GM12878 (cell line): ENCODE measurements around the gene MPRIP. TPM values are rescaled to one million over a fixed set of nuclear protein-coding genes. Genes with fewer than 3 reads are reported as not detected.

Experiments
- ATAC-seq: fragments of 200-7000 bp; cut with Tn5 transposase; 3 replicates; pipeline ENCODE4 v1.9.1; 2020; ENCODE audit warnings: mild to moderate bottlenecking, moderate library complexity
- BruUV-seq: library from RNA; stranded (reverse); fragments of 400-500 nt; replicated peaks from 2 replicates; lab custom pipeline; 2021; lab: Mats Ljungman, UMichigan
- CTCF ChIA-PET: fragments of 300-600 bp; sonication (Branson Sonifier 250); formaldehyde crosslinking; extraction: SDS; loops from one replicate; lab custom pipeline; 2021; ENCODE audit warnings: inconsistent platforms; lab: Yijun Ruan, JAX
- POLR2A ChIA-PET: fragments of 350-600 bp; formaldehyde crosslinking; extraction: SDS; loops from one replicate; lab custom pipeline; 2021; ENCODE audit warnings: inconsistent platforms; lab: Charles Lee
- RAD21 ChIA-PET: fragments of 300-600 bp; sonication (Branson Sonifier 250); formaldehyde crosslinking; loops from one replicate; lab custom pipeline; 2023; ENCODE audit warnings: antibody characterized with exemption; ENCODE audit not compliant: unreplicated experiment; lab: Charles Lee
- SMC1A ChIA-PET: fragments of 300-600 bp; sonication (Branson Sonifier 250); formaldehyde crosslinking; loops from one replicate; lab custom pipeline; 2023; ENCODE audit not compliant: unreplicated experiment, uncharacterized antibody; lab: Charles Lee
- DNase-seq: peaks from one replicate; pipeline ENCODE4 v3.0.0-alpha.2; 2011; ENCODE audit warnings: low read depth, low spot score
- FAIRE-seq: peaks from 3 replicates; lab custom pipeline; 2011; peaks lifted over from hg19 to GRCh38; lab: Jason Lieb, UNC
- H2AFZ ChIP-seq: 2 replicates; pipeline ENCODE4 v1.6.0; 2011; ENCODE audit warnings: low read depth, low read length, control low read depth; ENCODE audit not compliant: control insufficient read depth
- H3K27ac ChIP-seq: 2 replicates; pipeline ENCODE4 v1.5.1; 2011; ENCODE audit warnings: control low read depth; ENCODE audit not compliant: control insufficient read depth, insufficient read depth
- H3K27me3 ChIP-seq, 2 experiments: replicated peaks in 1 of 2; 2 replicates each; pipeline versions ENCODE4 v1.6.0 to v1.6.1; 2011; ENCODE audit warnings: low read length in 1 of 2; ENCODE audit not compliant: control insufficient read depth in 2 of 2, insufficient read depth in 2 of 2
- H3K36me3 ChIP-seq, 2 experiments: 2 replicates each; pipeline ENCODE4 v1.5.1; 2011; ENCODE audit warnings: low read length in 1 of 2; ENCODE audit not compliant: control insufficient read depth in 2 of 2, insufficient read depth in 2 of 2
- H3K4me1 ChIP-seq: 2 replicates; pipeline ENCODE4 v1.6.1; 2011; ENCODE audit warnings: mild to moderate bottlenecking, low read length, moderate library complexity, mixed read lengths; ENCODE audit not compliant: control insufficient read depth, insufficient read depth
- H3K4me2 ChIP-seq: 2 replicates; pipeline ENCODE4 v1.6.0; 2011; ENCODE audit warnings: control low read depth; ENCODE audit not compliant: control insufficient read depth, insufficient read depth
- H3K4me3 ChIP-seq: fragments of 200-600 bp; sonication (generic); 2 replicates; pipeline ENCODE4 v1.5.1; 2016
- H3K79me2 ChIP-seq: 2 replicates; pipeline ENCODE4 v1.6.0; 2011; ENCODE audit warnings: low read length; ENCODE audit not compliant: control insufficient read depth, insufficient read depth
- H3K9ac ChIP-seq: 2 replicates; pipeline ENCODE4 v1.8.0; 2011; ENCODE audit warnings: low read length, control low read depth, mixed read lengths; ENCODE audit not compliant: control insufficient read depth, insufficient read depth
- H3K9me3 ChIP-seq: replicated peaks from 3 replicates; pipeline ENCODE4 v1.5.1; 2011; ENCODE audit warnings: mild to moderate bottlenecking, low read length; ENCODE audit not compliant: control insufficient read depth, insufficient read depth
- H4K20me1 ChIP-seq: 2 replicates; pipeline ENCODE4 v1.6.0; 2011; ENCODE audit not compliant: control insufficient read depth, insufficient read depth
- ETV6 ChIP-seq, 2 experiments: fragments of 450-650 bp in 1 of 2; IDR thresholded peaks in 1 of 2; conservative IDR thresholded peaks in 1 of 2; 2 replicates each; pipeline ENCODE4 v1.6.1; 2014; ENCODE audit warnings: antibody characterized with exemption in 1 of 2, borderline replicate concordance in 1 of 2, low read depth in 1 of 2, mild to moderate bottlenecking in 1 of 2, moderate library complexity in 1 of 2
- LARP7 ChIP-seq: fragments of 450-650 bp; IDR thresholded peaks from 2 replicates; pipeline ENCODE4 v1.6.1; 2017; ENCODE audit warnings: mild to moderate bottlenecking
- MTA3 ChIP-seq: IDR thresholded peaks from 2 replicates; pipeline ENCODE4 v1.6.1; 2012; ENCODE audit warnings: low read length, inconsistent platforms, borderline replicate concordance
- PAX8 ChIP-seq: fragments of 450-650 bp; IDR thresholded peaks from 2 replicates; pipeline ENCODE4 v1.6.1; 2017; ENCODE audit warnings: mild to moderate bottlenecking, moderate library complexity
- RELA ChIP-seq: fragments of 450-650 bp; IDR thresholded peaks from 2 replicates; pipeline ENCODE4 v1.8.0; 2014; ENCODE audit warnings: borderline replicate concordance; ENCODE audit not compliant: partially characterized antibody
- SRF ChIP-seq, 2 experiments: IDR thresholded peaks; 2 replicates each; pipeline ENCODE4 v1.6.1; 2011; ENCODE audit warnings: low read depth in 2 of 2, low read length in 2 of 2, mild to moderate bottlenecking in 1 of 2, moderate library complexity in 1 of 2
- STAT1 ChIP-seq: fragments of 450-650 bp; conservative IDR thresholded peaks from 2 replicates; pipeline ENCODE4 v1.6.1; 2014; ENCODE audit warnings: antibody characterized with exemption, mild to moderate bottlenecking
- STAT3 ChIP-seq: IDR thresholded peaks from 2 replicates; pipeline ENCODE4 v1.6.1; 2011; ENCODE audit warnings: low read depth, low read length, improper control_type of control experiment
- TCF12 ChIP-seq: IDR thresholded peaks from 2 replicates; pipeline ENCODE4 v1.6.1; 2011; ENCODE audit warnings: low read depth, mild to moderate bottlenecking, low read length
- WRNIP1 ChIP-seq: IDR thresholded peaks from 2 replicates; pipeline ENCODE4 v1.6.1; 2011; ENCODE audit warnings: low read depth, low read length, improper control_type of control experiment, borderline replicate concordance
- WGBS: methylation state at CpG from one replicate; pipeline ENCODE4 v1.1.6; 2016; ENCODE audit warnings: low lambda C conversion rate; ENCODE audit not compliant: insufficient replicate concordance, insufficient coverage; ENCODE audit errors: missing lambda C conversion rate; 5-methylcytosine and 5-hydroxymethylcytosine counted together
- in situ Hi-C: fragments of 300-500 bp; cut with MboI; formaldehyde crosslinking; loops from 9 replicates; pipeline ENCODE4 v1.14.3; 2018; ENCODE audit warnings: mixed read lengths
- intact Hi-C: fragments of 100-400 bp; cut with micrococcal nuclease; formaldehyde crosslinking; loops from one replicate; pipeline ENCODE4 v1.14.2; 2022; ENCODE audit not compliant: unreplicated experiment
- polyA plus RNA-seq, 11 experiments: library from polyadenylated mRNA; depleted of rRNA in 4 of 11; unstranded in 6 of 11; stranded (reverse) in 5 of 11; fragments of >200 nt; fragmentation: Nextera tagmentation in 4 of 11; fragmentation: Illumina TruSeq in 1 of 11; extraction: Ambion mirVana in 4 of 11; extraction: Trizol in 1 of 11; gene quantifications; 1 replicate in 1 of 11; 2 replicates in 10 of 11; pipeline versions ENCODE4 v1.2.1 to v1.2.3, GENCODE V29; 2011 to 2016; ENCODE audit warnings: inconsistent platforms in 2 of 11, missing spikeins in 2 of 11, low read depth in 1 of 11
- total RNA-seq, 4 experiments: library from RNA; depleted of rRNA in 3 of 4; stranded (reverse); fragments of >200 nt in 3 of 4; fragmentation: Illumina TruSeq in 1 of 4; extraction: Trizol in 1 of 4; gene quantifications; 2 replicates each; pipeline versions ENCODE4 v1.2.1 to v1.2.3, GENCODE V29; 2013 to 2021
- TF ChIP-seq, protein P1 (sequence below), 3 experiments: IDR thresholded peaks in 2 of 3; conservative IDR thresholded peaks in 1 of 3; 2 replicates each; pipeline ENCODE4 v1.5.1; 2011; ENCODE audit warnings: low read depth in 3 of 3, low read length in 3 of 3, mild to moderate bottlenecking in 3 of 3, control low read depth in 2 of 3, moderate library complexity in 2 of 3, inconsistent platforms in 1 of 3, mixed read lengths in 1 of 3; ENCODE audit not compliant: control insufficient read depth in 2 of 3, insufficient read depth in 1 of 3; ENCODE audit errors: extremely low read depth in 1 of 3
- TF ChIP-seq, protein P2 (sequence below): fragments of 450-650 bp; IDR thresholded peaks from 2 replicates; pipeline ENCODE4 v1.6.1; 2017; ENCODE audit warnings: mild to moderate bottlenecking
- TF ChIP-seq, protein P3 (sequence below): fragments of 150-350 bp; IDR thresholded peaks from 2 replicates; pipeline ENCODE4 v1.6.1; 2014; ENCODE audit warnings: mild to moderate bottlenecking, low read depth, low read length

MPRIP gene
- total and polyA plus RNA-seq, 10 of the 15 experiments (the other 5 are each of a cell fraction or from before 2014, with no cell fraction given), result 16.5 to 168 (median 71.7) TPM

DNA sequence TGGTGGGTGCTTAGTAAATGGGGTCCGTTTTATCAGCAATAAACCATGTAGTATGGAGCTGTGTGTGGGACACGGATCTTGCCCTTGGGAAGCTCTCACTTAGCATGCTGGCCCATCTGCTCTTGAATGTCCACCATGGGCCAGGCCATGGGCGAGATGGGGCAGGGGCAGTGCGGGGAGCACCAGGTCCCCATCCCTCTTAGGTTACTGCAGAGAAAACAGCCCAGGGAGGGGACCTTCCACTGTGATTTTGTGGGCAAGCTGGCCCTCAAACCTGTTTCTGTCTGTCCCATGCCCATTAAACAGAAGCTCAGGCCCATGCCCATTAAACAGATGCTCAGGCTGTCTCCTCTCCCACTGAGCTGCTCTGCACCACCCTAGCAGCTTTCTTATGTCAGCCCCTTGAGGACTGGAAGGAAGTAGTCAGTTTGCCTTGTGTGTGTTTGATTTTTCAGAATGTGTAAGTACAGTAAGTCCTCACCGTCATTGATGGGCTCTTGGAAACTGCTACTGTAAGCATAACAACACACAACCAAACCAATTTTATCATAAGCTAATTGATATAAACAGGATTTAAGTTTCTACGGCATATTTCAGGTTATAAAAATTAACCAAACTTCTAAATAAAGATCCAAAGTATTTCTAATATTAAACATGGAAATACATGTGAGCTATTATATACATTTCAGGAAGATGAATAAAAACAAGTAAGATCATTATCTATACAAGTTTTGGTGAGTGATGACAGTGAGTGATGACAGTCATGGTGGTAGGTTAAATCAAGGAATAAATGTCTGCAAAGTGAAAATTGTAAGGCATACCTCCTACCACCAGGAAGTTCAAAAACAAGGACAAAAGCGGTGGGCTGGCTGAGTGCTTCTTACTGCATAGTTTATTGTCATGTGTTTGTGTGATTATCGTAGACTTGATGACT is 11.5 kb downstream of the MPRIP start (continued):
- TF ChIP-seq, protein P1, sequence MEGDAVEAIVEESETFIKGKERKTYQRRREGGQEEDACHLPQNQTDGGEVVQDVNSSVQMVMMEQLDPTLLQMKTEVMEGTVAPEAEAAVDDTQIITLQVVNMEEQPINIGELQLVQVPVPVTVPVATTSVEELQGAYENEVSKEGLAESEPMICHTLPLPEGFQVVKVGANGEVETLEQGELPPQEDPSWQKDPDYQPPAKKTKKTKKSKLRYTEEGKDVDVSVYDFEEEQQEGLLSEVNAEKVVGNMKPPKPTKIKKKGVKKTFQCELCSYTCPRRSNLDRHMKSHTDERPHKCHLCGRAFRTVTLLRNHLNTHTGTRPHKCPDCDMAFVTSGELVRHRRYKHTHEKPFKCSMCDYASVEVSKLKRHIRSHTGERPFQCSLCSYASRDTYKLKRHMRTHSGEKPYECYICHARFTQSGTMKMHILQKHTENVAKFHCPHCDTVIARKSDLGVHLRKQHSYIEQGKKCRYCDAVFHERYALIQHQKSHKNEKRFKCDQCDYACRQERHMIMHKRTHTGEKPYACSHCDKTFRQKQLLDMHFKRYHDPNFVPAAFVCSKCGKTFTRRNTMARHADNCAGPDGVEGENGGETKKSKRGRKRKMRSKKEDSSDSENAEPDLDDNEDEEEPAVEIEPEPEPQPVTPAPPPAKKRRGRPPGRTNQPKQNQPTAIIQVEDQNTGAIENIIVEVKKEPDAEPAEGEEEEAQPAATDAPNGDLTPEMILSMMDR (IDR thresholded peaks at IDR 0.05 in 2 of 3, conservative IDR thresholded peaks at IDR 0.05 in 1 of 3; ENCODE audit: control insufficient read depth in 2 of 3, extremely low read depth in 1 of 3, insufficient read depth in 1 of 3, low read depth in 3 of 3, low read length in 3 of 3), result no peak
- TF ChIP-seq LARP7 (no peak), RELA (no peak), MTA3 (no peak), TCF12 (no peak), SRF (IDR thresholded peaks at IDR 0.05; ENCODE audit: low read depth in 2 of 2, low read length in 2 of 2) (no peak), STAT3 (no peak)

DNA sequence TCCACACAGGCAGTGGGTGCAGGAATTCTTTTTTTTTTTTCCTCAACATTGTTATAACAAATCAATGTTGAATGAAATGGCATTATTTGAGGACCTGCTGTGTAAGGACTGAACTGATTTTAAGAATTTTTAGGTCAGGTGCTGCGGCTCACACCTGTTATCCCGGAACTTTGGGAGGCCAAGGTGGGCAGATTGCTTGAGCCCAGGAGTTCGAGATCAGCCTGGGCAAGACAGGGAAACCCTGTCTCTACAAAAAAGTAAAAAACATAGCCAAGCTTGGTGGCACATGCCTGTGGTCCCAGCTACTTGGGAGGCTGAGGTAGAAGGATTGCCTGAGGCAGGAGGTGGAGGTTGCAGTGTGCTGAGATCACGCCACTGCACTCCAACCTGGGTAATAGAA is 12.4 kb downstream of the MPRIP start:
- H3K36me3 ChIP-seq, result peaks cover 8 to 10% of the 10 kb centered on the region in 2 experiments
- CTCF ChIA-PET, result no interaction called here
- H3K27ac ChIP-seq, result no peak overlapping the region
- POLR2A ChIA-PET, result no interaction called here
- peaks cover 18% of the 10 kb centered on the region for H3K4me1 ChIP-seq
- H3K9ac ChIP-seq, result no peak overlapping the region
- intact Hi-C loops (no loop called here), in situ Hi-C loops (no loop called here)
- no peaks in the 10 kb centered on the region for H3K9me3 ChIP-seq
- no peaks in the 10 kb centered on the region for H3K27me3 ChIP-seq
- DNase-seq (no peak), FAIRE-seq (no peak), ATAC-seq (no peak)
- SMC1A ChIA-PET, result no interaction called here
- no peak overlapping the region for H3K4me3 ChIP-seq
- no peak overlapping the region for H3K4me2 ChIP-seq
- 95% methylated on average over 4 of the region's 4 CpGs for WGBS
- RAD21 ChIA-PET, result interaction anchor here (0.7 kb wide), 1 partner anchor 210 kb away, joined by 4 read pairs; no protein-coding TSS in a partner anchor
- no TSS peak for BruUV-seq
- H2AFZ ChIP-seq, result no peak overlapping the region
- H4K20me1 ChIP-seq, result peaks cover 8% of the 10 kb centered on the region; the same call in 1 of the 2 replicates
- H3K79me2 ChIP-seq, result peaks cover 46% of the 10 kb centered on the region
- TF ChIP-seq PAX8 (no peak), WRNIP1 (no peak), ETV6 (conservative IDR thresholded peaks at IDR 0.05 in 1 of 2, IDR thresholded peaks at IDR 0.05 in 1 of 2; ENCODE audit: borderline replicate concordance in 1 of 2, low read depth in 1 of 2) (no peak), RELA (no peak), STAT1 (no peak)
- TF ChIP-seq, protein P1 (IDR thresholded peaks at IDR 0.05 in 2 of 3, conservative IDR thresholded peaks at IDR 0.05 in 1 of 3; ENCODE audit: control insufficient read depth in 2 of 3, extremely low read depth in 1 of 3, insufficient read depth in 1 of 3, low read depth in 3 of 3, low read length in 3 of 3), result no peak
- TF ChIP-seq, protein P2, sequence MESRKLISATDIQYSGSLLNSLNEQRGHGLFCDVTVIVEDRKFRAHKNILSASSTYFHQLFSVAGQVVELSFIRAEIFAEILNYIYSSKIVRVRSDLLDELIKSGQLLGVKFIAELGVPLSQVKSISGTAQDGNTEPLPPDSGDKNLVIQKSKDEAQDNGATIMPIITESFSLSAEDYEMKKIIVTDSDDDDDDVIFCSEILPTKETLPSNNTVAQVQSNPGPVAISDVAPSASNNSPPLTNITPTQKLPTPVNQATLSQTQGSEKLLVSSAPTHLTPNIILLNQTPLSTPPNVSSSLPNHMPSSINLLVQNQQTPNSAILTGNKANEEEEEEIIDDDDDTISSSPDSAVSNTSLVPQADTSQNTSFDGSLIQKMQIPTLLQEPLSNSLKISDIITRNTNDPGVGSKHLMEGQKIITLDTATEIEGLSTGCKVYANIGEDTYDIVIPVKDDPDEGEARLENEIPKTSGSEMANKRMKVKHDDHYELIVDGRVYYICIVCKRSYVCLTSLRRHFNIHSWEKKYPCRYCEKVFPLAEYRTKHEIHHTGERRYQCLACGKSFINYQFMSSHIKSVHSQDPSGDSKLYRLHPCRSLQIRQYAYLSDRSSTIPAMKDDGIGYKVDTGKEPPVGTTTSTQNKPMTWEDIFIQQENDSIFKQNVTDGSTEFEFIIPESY, result no peak
- TF ChIP-seq, protein P3, sequence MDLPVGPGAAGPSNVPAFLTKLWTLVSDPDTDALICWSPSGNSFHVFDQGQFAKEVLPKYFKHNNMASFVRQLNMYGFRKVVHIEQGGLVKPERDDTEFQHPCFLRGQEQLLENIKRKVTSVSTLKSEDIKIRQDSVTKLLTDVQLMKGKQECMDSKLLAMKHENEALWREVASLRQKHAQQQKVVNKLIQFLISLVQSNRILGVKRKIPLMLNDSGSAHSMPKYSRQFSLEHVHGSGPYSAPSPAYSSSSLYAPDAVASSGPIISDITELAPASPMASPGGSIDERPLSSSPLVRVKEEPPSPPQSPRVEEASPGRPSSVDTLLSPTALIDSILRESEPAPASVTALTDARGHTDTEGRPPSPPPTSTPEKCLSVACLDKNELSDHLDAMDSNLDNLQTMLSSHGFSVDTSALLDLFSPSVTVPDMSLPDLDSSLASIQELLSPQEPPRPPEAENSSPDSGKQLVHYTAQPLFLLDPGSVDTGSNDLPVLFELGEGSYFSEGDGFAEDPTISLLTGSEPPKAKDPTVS, result no peak
